ENCODE results near the gene DSTYK. TPM values are rescaled to one million over a fixed set of nuclear protein-coding genes. Genes with fewer than 3 reads are reported as not detected.

The DSTYK gene
- polyA plus RNA-seq, 1 experiment, result 16.7 TPM

DNA sequence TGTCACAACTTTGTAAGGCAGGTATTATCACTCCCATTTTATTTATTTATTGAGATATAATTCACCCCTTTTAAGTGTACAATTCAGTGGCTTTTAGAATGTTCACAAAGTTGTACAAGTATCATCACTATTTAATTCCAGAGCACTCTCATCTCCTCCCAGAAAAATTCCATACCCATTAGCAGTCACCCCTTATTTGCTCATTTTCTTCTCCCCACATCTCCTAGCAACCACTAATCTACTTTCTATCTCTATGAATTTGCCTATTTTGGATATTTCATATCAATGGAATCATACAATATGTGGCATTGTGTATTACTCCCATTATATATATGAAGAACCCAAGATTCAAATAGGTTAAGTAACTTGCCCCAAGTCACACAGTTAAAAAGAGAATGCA, 7.0 kb downstream of the DSTYK start:
- no peak overlapping the region for H3K27ac ChIP-seq (ENCODE audit: low read depth, low read length)
- H3K27me3 ChIP-seq (ENCODE audit: control insufficient read depth, insufficient read depth, low read length), result no peaks in the 10 kb centered on the region
- POLR2A ChIA-PET, result no interaction called here
- H3K9me3 ChIP-seq (ENCODE audit: control insufficient read depth, insufficient read depth, low read length), result no peaks in the 10 kb centered on the region
- no peak overlapping the region for H3K4me3 ChIP-seq (ENCODE audit: low read depth, low read length)
- no peak for DNase-seq (ENCODE audit: low read depth, low spot score)
- CTCF ChIA-PET, result interaction anchor here (1.3 to 2.9 kb wide), 3 partner anchors 52 to 82 kb away, joined by 4 to 8 read pairs (median 5); no protein-coding TSS in a partner anchor
- TF ChIP-seq, protein P1, sequence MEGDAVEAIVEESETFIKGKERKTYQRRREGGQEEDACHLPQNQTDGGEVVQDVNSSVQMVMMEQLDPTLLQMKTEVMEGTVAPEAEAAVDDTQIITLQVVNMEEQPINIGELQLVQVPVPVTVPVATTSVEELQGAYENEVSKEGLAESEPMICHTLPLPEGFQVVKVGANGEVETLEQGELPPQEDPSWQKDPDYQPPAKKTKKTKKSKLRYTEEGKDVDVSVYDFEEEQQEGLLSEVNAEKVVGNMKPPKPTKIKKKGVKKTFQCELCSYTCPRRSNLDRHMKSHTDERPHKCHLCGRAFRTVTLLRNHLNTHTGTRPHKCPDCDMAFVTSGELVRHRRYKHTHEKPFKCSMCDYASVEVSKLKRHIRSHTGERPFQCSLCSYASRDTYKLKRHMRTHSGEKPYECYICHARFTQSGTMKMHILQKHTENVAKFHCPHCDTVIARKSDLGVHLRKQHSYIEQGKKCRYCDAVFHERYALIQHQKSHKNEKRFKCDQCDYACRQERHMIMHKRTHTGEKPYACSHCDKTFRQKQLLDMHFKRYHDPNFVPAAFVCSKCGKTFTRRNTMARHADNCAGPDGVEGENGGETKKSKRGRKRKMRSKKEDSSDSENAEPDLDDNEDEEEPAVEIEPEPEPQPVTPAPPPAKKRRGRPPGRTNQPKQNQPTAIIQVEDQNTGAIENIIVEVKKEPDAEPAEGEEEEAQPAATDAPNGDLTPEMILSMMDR (IDR thresholded peaks at IDR 0.05; ENCODE audit: low read depth, low read length), result no peak

DNA sequence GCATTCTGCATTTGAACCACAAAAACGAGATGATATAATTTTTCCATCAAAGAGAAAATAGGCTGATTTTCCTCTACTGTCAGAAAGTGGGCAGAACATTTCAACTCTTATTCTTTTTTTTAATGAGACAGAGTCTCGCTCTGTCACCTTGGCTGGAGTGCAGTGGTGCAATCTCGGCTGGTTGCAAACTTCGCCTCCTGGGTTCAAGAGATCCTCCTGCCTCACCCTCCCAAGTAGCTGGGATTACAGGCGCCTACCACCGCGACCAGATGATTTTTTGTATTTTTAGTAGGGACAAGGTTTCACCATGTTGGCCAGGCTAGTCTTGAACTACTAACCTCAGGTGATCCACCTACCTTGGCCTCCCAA, 11.6 kb downstream of the DSTYK start:
- no peak overlapping the region for H3K4me3 ChIP-seq (ENCODE audit: low read depth, low read length)
- POLR2A ChIA-PET, result no interaction called here
- no peak for DNase-seq (ENCODE audit: low read depth, low spot score)
- TF ChIP-seq, protein P1 (IDR thresholded peaks at IDR 0.05; ENCODE audit: low read depth, low read length), result no peak
- no peaks in the 10 kb centered on the region for H3K9me3 ChIP-seq (ENCODE audit: control insufficient read depth, insufficient read depth, low read length)
- no peak overlapping the region for H3K27ac ChIP-seq (ENCODE audit: low read depth, low read length)
- CTCF ChIA-PET, result interaction anchor here (1.0 to 2.0 kb wide), 3 partner anchors 22 to 59 kb away, joined by 3 to 9 read pairs (median 3); no protein-coding TSS in a partner anchor
- no peaks in the 10 kb centered on the region for H3K27me3 ChIP-seq (ENCODE audit: control insufficient read depth, insufficient read depth, low read length)

DNA sequence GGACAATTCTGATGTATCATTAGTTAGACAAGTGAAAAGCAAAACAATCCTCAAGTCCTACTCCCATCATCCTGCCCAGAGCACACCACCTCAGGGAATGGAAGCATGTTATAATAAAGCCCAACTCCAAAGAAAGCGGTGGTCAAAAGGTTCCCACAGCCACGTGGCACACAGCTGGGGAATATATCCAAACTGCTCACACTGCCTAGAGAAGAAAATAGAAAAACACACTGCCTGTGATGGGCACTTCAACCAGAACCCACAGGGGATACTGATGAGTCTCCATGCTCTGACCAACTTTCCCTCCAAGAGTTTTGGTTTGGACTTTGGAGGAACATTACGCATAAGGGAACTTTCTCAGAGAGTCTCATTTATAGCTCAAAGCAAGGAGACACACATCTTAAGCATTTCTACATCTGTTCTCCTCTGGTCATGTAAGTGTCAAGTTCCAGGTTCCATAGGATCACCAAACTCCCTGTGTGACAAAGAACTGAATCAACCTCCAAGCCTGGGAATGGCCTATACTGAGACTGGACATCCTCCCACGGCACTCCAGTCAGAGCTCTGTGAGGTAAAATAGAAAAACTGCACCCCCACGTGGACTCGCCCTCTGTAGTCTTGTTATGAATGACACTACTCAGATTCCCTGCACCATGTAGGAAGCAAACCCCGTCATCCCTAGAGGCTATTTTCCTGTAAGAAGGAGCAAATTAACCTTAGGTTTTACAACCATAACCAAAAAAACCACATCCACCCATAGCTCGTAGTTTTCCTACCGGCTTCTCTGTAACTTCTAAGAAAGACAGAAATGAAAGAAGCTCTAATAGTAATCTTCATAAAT, 12.2 kb downstream of the DSTYK start:
- POLR2A ChIA-PET, result no interaction called here
- no peak for DNase-seq (ENCODE audit: low read depth, low spot score)
- TF ChIP-seq, protein P1 (IDR thresholded peaks at IDR 0.05; ENCODE audit: low read depth, low read length), result no peak
- CTCF ChIA-PET, result interaction anchor here (1.0 to 2.0 kb wide), 5 partner anchors 21 to 58 kb away, joined by 3 to 9 read pairs (median 3); no protein-coding TSS in a partner anchor
- Histone ChIP-seq H3K4me3 (ENCODE audit: low read depth, low read length) (no peak overlapping the region), H3K27ac (ENCODE audit: low read depth, low read length) (no peak overlapping the region), H3K9me3 (ENCODE audit: control insufficient read depth, insufficient read depth, low read length) (no peaks in the 10 kb centered on the region), H3K27me3 (ENCODE audit: control insufficient read depth, insufficient read depth, low read length) (no peaks in the 10 kb centered on the region)

DNA sequence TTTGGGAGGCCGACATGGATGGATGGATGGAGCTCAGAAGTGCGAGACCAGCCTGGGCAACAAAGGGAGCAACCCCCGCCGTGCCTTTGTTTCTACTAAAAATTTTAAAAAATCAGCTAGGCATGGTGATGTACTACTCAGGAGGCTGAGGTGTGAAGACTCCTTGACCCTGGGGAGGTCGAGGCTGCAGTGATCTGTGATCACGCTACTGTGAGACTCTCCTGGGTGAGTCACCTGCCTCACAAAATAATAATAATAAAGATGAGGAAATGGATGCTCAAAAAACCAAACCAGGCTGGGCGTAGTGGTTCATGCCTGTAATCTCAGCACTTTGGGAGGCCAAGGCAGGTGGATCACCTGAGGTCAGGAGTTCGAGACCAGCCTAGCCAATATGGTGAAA, 19.2 kb downstream of the DSTYK start:
- TF ChIP-seq, protein P1 (IDR thresholded peaks at IDR 0.05; ENCODE audit: low read depth, low read length), result no peak
- H3K27ac ChIP-seq (ENCODE audit: low read depth, low read length), result no peak overlapping the region
- ChIA-PET POLR2A (no interaction called here), CTCF (interaction anchor here (1.2 to 2.5 kb wide), 3 partner anchors 37 to 64 kb away, joined by 4 to 6 read pairs (median 4); no protein-coding TSS in a partner anchor)
- H3K27me3 ChIP-seq (ENCODE audit: control insufficient read depth, insufficient read depth, low read length), result no peaks in the 10 kb centered on the region
- DNase-seq (ENCODE audit: low read depth, low spot score), result no peak
- no peak overlapping the region for H3K4me3 ChIP-seq (ENCODE audit: low read depth, low read length)
- H3K9me3 ChIP-seq (ENCODE audit: control insufficient read depth, insufficient read depth, low read length), result no peaks in the 10 kb centered on the region

DNA sequence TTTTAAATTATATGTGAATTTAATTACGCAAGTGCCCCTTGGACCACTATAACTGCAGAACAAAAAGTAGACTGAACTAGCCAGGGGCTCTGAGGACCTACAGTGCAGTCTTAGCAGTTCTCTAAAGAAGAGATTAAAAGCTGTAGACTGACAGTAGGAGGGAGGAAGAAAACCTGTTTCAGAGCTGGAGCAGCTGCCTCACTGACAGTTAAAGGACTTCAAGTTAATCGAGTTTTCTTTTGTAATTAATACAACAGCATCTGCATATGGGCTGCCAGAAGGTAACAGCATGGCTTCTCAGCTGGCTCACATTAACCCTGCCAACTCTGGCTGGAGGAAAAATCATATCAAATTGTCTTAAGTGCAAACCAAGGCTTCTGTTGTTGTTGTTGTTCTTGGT, 19.9 kb downstream of the DSTYK start:
- Histone ChIP-seq H3K27me3 (ENCODE audit: control insufficient read depth, insufficient read depth, low read length) (no peaks in the 10 kb centered on the region), H3K9me3 (ENCODE audit: control insufficient read depth, insufficient read depth, low read length) (no peaks in the 10 kb centered on the region), H3K4me3 (ENCODE audit: low read depth, low read length) (no peak overlapping the region), H3K27ac (ENCODE audit: low read depth, low read length) (no peak overlapping the region)
- ChIA-PET POLR2A (no interaction called here), CTCF (interaction anchor here (1.2 to 2.5 kb wide), 4 partner anchors 38 to 65 kb away, joined by 3 to 6 read pairs (median 4); no protein-coding TSS in a partner anchor)
- DNase-seq (ENCODE audit: low read depth, low spot score), result no peak
- TF ChIP-seq, protein P1 (IDR thresholded peaks at IDR 0.05; ENCODE audit: low read depth, low read length), result no peak

All from AG04450 (cell line).